ENCODE results near the gene GPR160. TPM values are rescaled to one million over a fixed set of nuclear protein-coding genes. Genes with fewer than 3 reads are reported as not detected.

The GPR160 gene
- total RNA-seq, 3 donors from 2014 or later (not counting 1 experiment from before 2014, with no cell fraction given): 1.8 to 5.5 (median 3.8) TPM

DNA sequence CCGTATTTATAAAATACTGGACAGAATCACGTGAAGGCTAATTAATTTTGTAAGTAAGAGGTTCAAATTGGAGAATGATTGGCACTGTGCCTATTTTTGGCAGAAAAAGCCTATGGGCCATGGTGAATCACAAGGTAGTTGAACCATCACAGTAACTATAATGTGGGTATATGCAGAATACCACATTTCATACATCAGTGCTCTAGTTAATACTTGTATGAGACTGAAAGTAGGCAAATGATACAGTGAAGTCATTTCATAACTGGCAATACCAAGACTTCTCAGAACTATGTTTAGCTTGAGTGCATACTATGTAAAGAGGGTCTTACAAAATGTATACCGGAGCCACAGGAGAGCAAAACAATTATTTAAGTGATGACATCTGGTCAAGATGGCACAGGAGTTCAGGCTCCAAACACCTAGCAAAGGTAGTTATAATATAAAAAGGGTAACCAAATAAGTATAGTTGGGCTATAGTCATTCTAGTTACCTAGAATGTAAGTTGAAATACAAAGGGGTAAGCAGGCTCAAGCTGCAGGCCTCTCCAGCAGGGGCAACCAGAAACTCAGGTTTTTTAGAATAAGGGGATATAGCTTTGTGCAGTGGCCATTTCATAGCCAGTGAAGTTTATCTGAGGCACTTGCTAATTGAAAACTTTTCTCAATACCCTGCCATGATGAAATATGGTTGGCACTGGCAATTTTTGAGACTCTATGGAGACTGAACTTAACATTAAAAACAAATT is 19.1 kb downstream of the GPR160 start:
- WGBS (ENCODE audit: insufficient coverage): 80% methylated on average over 3 of the region's 3 CpGs
- H3K9me3 Mint-ChIP-seq: no peaks in the 10 kb centered on the region
- Histone ChIP-seq H3K4me3 (ENCODE audit: low read length) (no peak overlapping the region), H3K36me3 (ENCODE audit: control insufficient read depth, insufficient read depth, low read length) (no peaks in the 10 kb centered on the region), H3K4me1 (ENCODE audit: control insufficient read depth, insufficient read depth, low read length) (peaks cover 4% of the 10 kb centered on the region), H3K27ac (ENCODE audit: low read length) (no peak overlapping the region), H3K9me3 (ENCODE audit: control insufficient read depth, insufficient read depth, low read length) (no peaks in the 10 kb centered on the region), H3K27me3 (ENCODE audit: control insufficient read depth, insufficient read depth, low read length) (no peaks in the 10 kb centered on the region)
- no peak overlapping the region for H3K27ac Mint-ChIP-seq
- DNase-seq: no peak
- no peak for ATAC-seq
- H3K4me1 Mint-ChIP-seq: peaks cover 7 to 10% of the 10 kb centered on the region in 2 donors
- intact Hi-C loops (cut with micrococcal nuclease): no loop called here
- TF ChIP-seq, protein P1, sequence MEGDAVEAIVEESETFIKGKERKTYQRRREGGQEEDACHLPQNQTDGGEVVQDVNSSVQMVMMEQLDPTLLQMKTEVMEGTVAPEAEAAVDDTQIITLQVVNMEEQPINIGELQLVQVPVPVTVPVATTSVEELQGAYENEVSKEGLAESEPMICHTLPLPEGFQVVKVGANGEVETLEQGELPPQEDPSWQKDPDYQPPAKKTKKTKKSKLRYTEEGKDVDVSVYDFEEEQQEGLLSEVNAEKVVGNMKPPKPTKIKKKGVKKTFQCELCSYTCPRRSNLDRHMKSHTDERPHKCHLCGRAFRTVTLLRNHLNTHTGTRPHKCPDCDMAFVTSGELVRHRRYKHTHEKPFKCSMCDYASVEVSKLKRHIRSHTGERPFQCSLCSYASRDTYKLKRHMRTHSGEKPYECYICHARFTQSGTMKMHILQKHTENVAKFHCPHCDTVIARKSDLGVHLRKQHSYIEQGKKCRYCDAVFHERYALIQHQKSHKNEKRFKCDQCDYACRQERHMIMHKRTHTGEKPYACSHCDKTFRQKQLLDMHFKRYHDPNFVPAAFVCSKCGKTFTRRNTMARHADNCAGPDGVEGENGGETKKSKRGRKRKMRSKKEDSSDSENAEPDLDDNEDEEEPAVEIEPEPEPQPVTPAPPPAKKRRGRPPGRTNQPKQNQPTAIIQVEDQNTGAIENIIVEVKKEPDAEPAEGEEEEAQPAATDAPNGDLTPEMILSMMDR (IDR thresholded peaks at IDR 0.05): no peak
- no peak overlapping the region for H3K4me3 Mint-ChIP-seq
- no peaks in the 10 kb centered on the region for H3K36me3 Mint-ChIP-seq
- no peaks in the 10 kb centered on the region for H3K27me3 Mint-ChIP-seq (ENCODE audit: low read depth in 2 of 2)

DNA sequence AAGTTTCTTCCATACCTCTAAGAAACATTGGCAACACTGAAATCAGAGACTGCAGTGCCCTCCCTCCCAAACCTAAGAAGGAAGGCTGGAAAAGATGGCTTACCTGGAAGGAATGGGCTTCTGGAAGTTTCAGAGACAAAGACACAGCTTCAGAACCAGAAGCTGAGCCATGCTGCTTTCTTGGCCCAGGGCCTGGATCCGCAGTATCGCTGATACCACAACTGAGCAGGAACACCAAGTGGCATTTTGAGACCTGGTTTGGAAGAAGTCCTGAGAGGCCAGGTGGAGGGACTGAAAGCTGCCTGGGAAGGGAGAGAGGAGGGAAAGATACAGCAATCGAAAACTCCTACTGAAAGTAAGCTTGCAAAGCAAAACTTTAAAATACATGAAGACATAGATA is 19.8 kb downstream of the GPR160 start:
- Histone ChIP-seq H3K4me1 (ENCODE audit: control insufficient read depth, insufficient read depth, low read length) (peaks cover 4% of the 10 kb centered on the region), H3K36me3 (ENCODE audit: control insufficient read depth, insufficient read depth, low read length) (no peaks in the 10 kb centered on the region), H3K9me3 (ENCODE audit: control insufficient read depth, insufficient read depth, low read length) (no peaks in the 10 kb centered on the region), H3K4me3 (ENCODE audit: low read length) (no peak overlapping the region), H3K27ac (ENCODE audit: low read length) (no peak overlapping the region), H3K27me3 (ENCODE audit: control insufficient read depth, insufficient read depth, low read length) (no peaks in the 10 kb centered on the region)
- TF ChIP-seq, protein P1 (IDR thresholded peaks at IDR 0.05): no peak
- no peaks in the 10 kb centered on the region for H3K36me3 Mint-ChIP-seq
- ATAC-seq (no peak), DNase-seq (no peak)
- no peak overlapping the region for H3K4me3 Mint-ChIP-seq
- H3K9me3 Mint-ChIP-seq: no peaks in the 10 kb centered on the region
- H3K27ac Mint-ChIP-seq: no peak overlapping the region
- no peaks in the 10 kb centered on the region for H3K27me3 Mint-ChIP-seq (ENCODE audit: low read depth in 2 of 2)
- peaks cover 7 to 10% of the 10 kb centered on the region in 2 donors for H3K4me1 Mint-ChIP-seq
- intact Hi-C loops (cut with micrococcal nuclease): no loop called here
- 95% methylated on average over 3 of the region's 3 CpGs for WGBS (ENCODE audit: insufficient coverage)

DNA sequence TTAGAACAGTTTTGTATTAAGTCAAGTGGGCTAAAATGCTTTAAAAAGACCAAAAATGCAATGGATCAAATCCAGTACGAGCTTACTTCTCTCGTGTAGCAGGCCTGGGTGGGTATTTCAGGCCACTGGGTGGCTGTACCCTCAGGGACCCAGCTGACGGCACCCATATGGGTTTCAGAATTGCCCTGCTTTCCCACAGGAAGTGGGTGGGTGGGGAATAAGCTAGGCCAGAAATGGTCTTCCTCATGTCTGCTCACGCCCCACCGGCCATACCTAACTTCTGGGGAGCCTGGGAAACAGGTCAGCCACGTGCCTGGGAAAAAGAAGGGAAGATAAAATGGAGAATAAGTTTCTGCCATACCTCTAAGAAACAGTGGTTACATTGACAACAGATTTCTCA is 20.3 kb downstream of the GPR160 start:
- H3K4me1 ChIP-seq (ENCODE audit: control insufficient read depth, insufficient read depth, low read length): peaks cover 4% of the 10 kb centered on the region
- H3K36me3 Mint-ChIP-seq: no peaks in the 10 kb centered on the region
- H3K4me1 Mint-ChIP-seq: peaks cover 7 to 10% of the 10 kb centered on the region in 2 donors
- no peaks in the 10 kb centered on the region for H3K27me3 ChIP-seq (ENCODE audit: control insufficient read depth, insufficient read depth, low read length)
- no peaks in the 10 kb centered on the region for H3K36me3 ChIP-seq (ENCODE audit: control insufficient read depth, insufficient read depth, low read length)
- TF ChIP-seq, protein P1 (IDR thresholded peaks at IDR 0.05): no peak
- no peak overlapping the region for H3K4me3 Mint-ChIP-seq
- H3K27ac ChIP-seq (ENCODE audit: low read length): no peak overlapping the region
- 42% methylated on average over 5 of the region's 6 CpGs for WGBS (ENCODE audit: insufficient coverage)
- H3K9me3 Mint-ChIP-seq: no peaks in the 10 kb centered on the region
- H3K4me3 ChIP-seq (ENCODE audit: low read length): no peak overlapping the region
- no peak for DNase-seq
- H3K9me3 ChIP-seq (ENCODE audit: control insufficient read depth, insufficient read depth, low read length): no peaks in the 10 kb centered on the region
- H3K27me3 Mint-ChIP-seq (ENCODE audit: low read depth in 2 of 2): no peaks in the 10 kb centered on the region
- no peak overlapping the region for H3K27ac Mint-ChIP-seq
- no peak for ATAC-seq
- intact Hi-C loops (cut with micrococcal nuclease): no loop called here

DNA sequence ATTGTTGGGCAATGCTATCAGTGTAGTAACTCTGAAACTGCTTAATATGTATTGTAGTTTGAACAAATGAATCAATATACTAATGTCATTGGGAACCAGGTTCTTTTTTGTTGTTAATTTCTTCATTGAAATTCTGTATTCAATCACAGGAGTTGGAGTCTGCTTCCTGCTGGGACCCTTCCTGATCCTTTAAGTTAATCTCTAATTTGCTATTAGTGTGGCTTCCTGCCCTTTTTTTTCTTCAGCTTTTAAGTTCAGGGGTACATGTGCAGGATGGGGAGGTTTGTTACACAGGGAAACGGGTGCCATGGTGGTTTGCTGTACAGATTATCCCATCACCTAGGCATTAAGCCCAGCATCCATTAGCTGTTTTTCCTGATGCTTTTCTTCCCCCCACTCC is 21.7 kb downstream of the GPR160 start:
- no peaks in the 10 kb centered on the region for H3K9me3 ChIP-seq (ENCODE audit: control insufficient read depth, insufficient read depth, low read length)
- Mint-ChIP-seq H3K4me3 (no peak overlapping the region), H3K36me3 (no peaks in the 10 kb centered on the region), H3K4me1 (peaks cover 7 to 10% of the 10 kb centered on the region in 2 donors), H3K9me3 (no peaks in the 10 kb centered on the region), H3K27ac (no peak overlapping the region), H3K27me3 (ENCODE audit: low read depth in 2 of 2) (no peaks in the 10 kb centered on the region)
- H3K4me1 ChIP-seq (ENCODE audit: control insufficient read depth, insufficient read depth, low read length): peaks cover 4% of the 10 kb centered on the region
- DNase-seq (no peak), ATAC-seq (no peak)
- H3K4me3 ChIP-seq (ENCODE audit: low read length): no peak overlapping the region
- intact Hi-C loops (cut with micrococcal nuclease): no loop called here
- H3K36me3 ChIP-seq (ENCODE audit: control insufficient read depth, insufficient read depth, low read length): no peaks in the 10 kb centered on the region
- no peaks in the 10 kb centered on the region for H3K27me3 ChIP-seq (ENCODE audit: control insufficient read depth, insufficient read depth, low read length)
- no peak overlapping the region for H3K27ac ChIP-seq (ENCODE audit: low read length)
- WGBS (ENCODE audit: insufficient coverage): no CpG with 5 or more reads among the region's 1 CpG
- TF ChIP-seq, protein P1 (IDR thresholded peaks at IDR 0.05): no peak

All from natural killer cell (primary cell).